Measurements from ENCODE around the gene APEH.
"Not testable (repeated sequence)": the region's sequence is repeated elsewhere in the genome, so short reads cannot be mapped to it uniquely, and the experiment has no call there.

The APEH gene

DNA sequence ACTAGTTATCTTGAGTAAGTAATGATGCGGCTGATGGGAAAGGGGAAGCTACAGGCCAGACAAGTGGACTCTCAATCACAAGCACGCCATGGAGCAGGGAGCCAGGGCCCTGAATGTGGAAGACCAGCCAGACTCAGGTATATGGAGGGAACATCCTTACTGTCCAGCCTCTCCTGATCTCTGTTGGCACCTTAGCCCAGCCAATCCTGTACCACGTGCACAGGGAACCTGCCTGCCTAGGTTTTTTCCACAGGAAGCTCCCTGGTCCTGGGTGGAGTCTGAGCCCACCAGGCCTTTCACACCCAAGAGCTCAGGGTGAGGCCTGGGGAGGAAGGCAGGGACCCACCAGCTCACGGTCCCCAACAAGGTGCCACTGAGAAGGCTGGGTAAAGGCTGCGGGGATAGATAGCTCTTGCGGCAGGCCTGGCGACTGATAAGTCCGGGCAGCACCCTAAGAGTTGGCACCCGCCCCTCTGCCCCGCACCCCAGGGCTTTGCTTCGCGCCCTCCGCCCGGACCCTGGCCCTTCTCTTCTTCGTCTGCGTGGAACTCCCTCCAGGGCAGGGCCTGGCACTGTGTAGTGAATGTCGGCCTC lies 933 bp upstream of the APEH start:
- no peak for TF ChIP-seq CTCF (conservative IDR thresholded peaks at IDR 0.05; ENCODE audit: low read length)
- peak overlapping the region; percentile 89 for H3K4me3 ChIP-seq (ENCODE audit: low read length)
- DNase-seq (ENCODE audit: low read depth) = no peak

- no peak for TF ChIP-seq CTCF (conservative IDR thresholded peaks at IDR 0.05; ENCODE audit: low read length)
- H3K4me3 ChIP-seq (ENCODE audit: low read length) = peak overlapping the region; percentile 89
- DNase-seq (ENCODE audit: low read depth) = no peak
These were observed 389 bp downstream of the APEH start for GRCh38 chr3:49674497-49674983.

GRCh38 chr3:49675912-49676311 lies 1.8 kb downstream of the APEH start:
- no peak for DNase-seq (ENCODE audit: low read depth)
- TF ChIP-seq CTCF (conservative IDR thresholded peaks at IDR 0.05; ENCODE audit: low read length) = no peak
- H3K4me3 ChIP-seq (ENCODE audit: low read length) = no peak overlapping the region

DNA sequence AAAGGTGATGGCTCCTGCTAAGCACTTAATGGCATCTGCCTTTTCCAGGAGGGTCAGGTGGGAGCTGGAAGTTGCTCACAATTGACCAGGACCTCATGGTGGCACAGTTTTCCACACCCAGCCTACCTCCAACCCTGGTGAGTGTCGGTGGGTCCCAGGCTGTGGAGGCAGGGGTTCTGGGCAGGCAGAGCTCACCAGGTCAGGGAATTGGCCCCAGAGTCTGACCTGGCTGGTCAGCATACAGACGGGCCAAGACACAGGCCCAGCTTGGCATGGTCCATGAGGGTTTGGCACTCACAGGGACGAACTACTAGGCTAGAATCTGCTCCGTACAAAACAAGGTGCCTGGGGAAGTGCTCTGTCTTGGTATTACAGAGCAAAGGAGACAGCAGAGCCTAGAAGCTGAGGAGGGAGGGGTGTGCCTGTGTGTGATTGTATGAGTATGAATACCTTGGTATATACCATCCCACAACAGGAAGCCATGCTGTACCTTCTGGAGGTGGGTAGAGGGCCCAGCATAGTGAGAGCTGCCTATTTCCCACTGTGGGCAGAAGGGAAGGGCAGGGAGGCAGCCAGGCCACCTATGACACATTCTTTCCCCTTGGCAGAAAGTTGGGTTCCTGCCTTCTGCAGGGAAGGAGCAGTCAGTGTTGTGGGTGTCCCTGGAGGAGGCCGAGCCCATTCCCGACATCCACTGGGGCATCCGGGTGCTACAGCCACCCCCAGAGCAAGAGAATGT lies 6.5 kb downstream of the APEH start:
- TF ChIP-seq CTCF (conservative IDR thresholded peaks at IDR 0.05; ENCODE audit: low read length) = no peak
- H3K4me3 ChIP-seq (ENCODE audit: low read length) = no peak overlapping the region
- no peak for DNase-seq (ENCODE audit: low read depth)

- TF ChIP-seq CTCF (conservative IDR thresholded peaks at IDR 0.05; ENCODE audit: low read length) = no peak
- no peak for DNase-seq (ENCODE audit: low read depth)
- no peak overlapping the region for H3K4me3 ChIP-seq (ENCODE audit: low read length)
These were observed 7.0 kb downstream of the APEH start for GRCh38 chr3:49681232-49681522.

DNA sequence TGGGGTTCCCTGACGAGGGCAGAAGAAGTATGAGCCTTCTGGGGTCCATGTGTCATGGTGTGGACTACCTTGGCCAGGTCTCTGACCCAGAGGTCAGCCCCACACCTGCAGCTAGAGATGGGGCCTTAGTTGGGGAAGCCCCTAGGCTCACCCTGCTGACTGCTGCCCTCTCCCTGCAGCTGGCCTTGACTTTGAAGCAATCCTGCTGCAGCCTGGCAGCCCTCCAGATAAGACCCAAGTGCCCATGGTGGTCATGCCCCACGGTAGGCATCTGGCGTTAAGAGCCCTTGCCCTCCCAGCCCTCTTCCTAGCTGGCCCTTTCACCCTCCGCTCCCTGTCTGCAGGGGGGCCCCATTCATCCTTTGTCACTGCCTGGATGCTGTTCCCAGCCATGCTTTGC lies 7.4 kb downstream of the APEH start:
- no peak for TF ChIP-seq CTCF (conservative IDR thresholded peaks at IDR 0.05; ENCODE audit: low read length)
- DNase-seq (ENCODE audit: low read depth) = no peak
- H3K4me3 ChIP-seq (ENCODE audit: low read length) = no peak overlapping the region

DNA sequence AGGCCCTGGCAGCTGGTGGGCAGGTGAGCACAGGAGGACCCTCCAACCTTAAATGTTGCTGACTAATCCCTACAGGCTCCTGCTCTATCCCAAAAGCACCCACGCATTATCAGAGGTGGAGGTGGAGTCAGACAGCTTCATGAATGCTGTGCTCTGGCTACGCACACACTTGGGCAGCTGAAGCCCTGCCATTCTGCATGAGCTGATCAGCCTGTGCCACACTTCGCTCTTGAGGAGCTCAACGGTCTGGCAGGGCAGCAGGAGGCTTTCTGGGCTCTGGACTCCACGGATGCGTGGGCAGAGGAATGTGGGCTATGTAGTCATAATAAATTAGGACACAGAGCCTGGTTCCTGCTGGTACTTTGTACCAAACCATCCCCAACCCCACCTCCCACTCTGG lies 9.0 kb downstream of the APEH start:
- DNase-seq (ENCODE audit: low read depth) = no peak
- no peak for TF ChIP-seq CTCF (conservative IDR thresholded peaks at IDR 0.05; ENCODE audit: low read length)
- H3K4me3 ChIP-seq (ENCODE audit: low read length) = no peak overlapping the region

DNA sequence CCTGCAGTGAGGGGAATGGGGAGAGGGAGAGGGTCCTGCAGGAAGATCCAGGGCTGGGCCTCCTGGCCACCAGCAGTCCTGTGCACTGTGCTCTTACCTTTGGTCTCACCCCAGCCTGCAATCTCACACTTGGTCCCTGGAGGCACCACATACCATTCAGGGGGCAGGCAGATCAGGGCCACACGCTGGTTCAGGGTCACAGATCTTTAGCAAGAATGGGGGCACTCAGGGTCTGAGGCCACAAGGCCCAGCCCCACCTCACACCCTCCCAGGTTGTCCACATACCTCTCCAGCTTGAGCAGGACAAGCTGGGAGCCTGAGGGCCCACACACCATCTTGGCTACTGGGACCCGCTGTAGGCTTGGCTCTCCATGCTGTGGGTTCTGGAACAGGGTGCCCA lies 10.3 kb downstream of the APEH start:
- DNase-seq (ENCODE audit: low read depth); H3K4me3 ChIP-seq (ENCODE audit: low read length): not testable (repeated sequence)

GRCh38 chr3:49685103-49685502 lies 11.0 kb downstream of the APEH start:
- not testable (repeated sequence) for H3K4me3 ChIP-seq (ENCODE audit: low read length); DNase-seq (ENCODE audit: low read depth)

GRCh38 chr3:49685846-49686245 lies 11.7 kb downstream of the APEH start:
- DNase-seq (ENCODE audit: low read depth); H3K4me3 ChIP-seq (ENCODE audit: low read length): not testable (repeated sequence)

GRCh38 chr3:49686346-49686745 lies 12.2 kb downstream of the APEH start:
- DNase-seq (ENCODE audit: low read depth) = not testable (repeated sequence)

More at GRCh38 chr3:49686346-49686745, 12.2 kb downstream of the APEH start:
- peak overlapping the region; percentile 17; the same call in 1 of the 2 replicates for H3K4me3 ChIP-seq (ENCODE audit: low read length)

Measured in AG10803 (cell line).